GM18868 (cell line): ENCODE results near the gene ATP5ME.
"Not testable (repeated sequence)": the region's sequence is repeated elsewhere in the genome, so short reads cannot be mapped to it uniquely, and the experiment has no call there.

ENCODE experiments used
- ATAC-seq: cut with Tn5 transposase; IDR thresholded peaks from one replicate; pipeline ENCODE4 v1.9.1; 2021; ENCODE audit warnings: mild to moderate bottlenecking, moderate library complexity; ENCODE audit not compliant: unreplicated experiment

The ATP5ME gene

GRCh38 chr4:636628-637159 is 37.4 kb downstream of the ATP5ME start:
- no peak for ATAC-seq

GRCh38 chr4:635851-636627 is 38.0 kb downstream of the ATP5ME start:
- no peak for ATAC-seq

- ATAC-seq = not testable (repeated sequence)
These were observed 38.8 kb downstream of the ATP5ME start for GRCh38 chr4:635066-635835.

GRCh38 chr4:634599-634985 is 39.5 kb downstream of the ATP5ME start:
- no peak for ATAC-seq

- ATAC-seq = no peak
These were observed 40.0 kb downstream of the ATP5ME start for GRCh38 chr4:633976-634598.

DNA sequence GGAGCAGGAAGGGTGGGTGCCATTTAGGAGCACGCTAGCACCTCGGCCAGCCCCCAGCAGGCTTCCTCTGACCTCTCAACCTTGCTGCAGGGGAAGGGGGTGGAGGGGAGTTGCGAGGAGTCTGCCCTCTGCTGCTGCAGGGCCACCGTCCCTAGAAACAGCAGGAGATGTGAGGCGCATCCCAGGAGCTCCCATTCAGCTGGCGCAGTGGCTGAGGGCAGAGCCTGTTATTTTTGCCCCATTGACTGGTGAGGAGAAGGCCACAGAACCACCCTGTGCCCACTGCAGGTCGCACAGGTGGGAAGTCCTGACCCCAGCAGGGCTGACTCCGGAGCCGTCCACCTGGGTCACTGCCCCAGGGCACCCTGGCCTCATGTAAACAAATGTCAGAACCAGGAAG is 40.7 kb downstream of the ATP5ME start:
- ATAC-seq = no peak

DNA sequence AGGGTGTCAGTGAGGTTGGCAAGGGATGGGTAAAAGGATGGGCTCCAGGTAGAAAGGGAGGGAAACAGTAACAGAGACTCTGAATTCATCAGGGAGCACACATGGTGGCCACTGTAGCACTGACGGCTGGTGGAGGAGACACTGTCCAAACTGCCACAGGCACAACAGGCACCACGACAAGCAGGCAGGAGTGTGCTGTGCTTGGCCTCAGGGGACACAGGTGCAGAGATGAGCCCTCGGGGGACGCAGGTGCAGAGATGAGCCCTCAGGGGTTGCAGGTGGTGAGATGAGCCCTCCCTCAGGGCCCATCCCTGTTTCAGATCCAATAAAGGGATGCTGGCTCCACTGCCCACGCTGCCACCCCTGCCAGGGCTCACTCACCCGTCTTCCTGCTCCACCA is 41.1 kb downstream of the ATP5ME start:
- no peak for ATAC-seq

DNA sequence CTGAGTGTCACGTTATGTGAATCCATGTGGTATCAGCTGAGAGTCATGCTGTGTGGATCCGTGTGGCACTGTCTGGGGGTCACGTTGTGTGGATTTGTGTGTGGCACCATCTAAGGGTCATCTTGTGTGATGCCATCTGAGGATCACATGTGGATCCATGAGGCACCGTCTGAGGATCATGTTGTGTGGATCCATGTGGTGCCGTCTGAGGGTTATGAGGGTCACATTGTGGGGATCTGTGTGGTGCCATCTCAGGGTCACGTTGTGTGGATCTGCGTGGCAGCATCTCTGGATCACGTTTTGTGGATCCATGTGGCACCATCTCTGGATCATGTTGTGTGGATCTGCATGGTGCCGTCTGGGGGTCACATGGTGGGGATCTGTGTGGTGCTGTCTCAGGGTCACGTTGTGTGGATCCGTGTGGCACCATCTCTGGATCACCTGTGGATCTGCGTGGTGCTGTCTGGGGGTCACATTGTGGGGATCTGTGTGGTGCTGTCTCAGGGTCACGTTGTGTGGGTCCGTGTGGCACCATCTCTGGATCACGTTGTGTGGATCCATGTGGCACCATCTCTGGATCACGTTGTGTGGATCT is 41.8 kb downstream of the ATP5ME start:
- ATAC-seq = no peak

- ATAC-seq = no peak
These were observed 43.4 kb downstream of the ATP5ME start for GRCh38 chr4:630656-631055.

- no peak for ATAC-seq
These were observed 44.0 kb downstream of the ATP5ME start for GRCh38 chr4:629915-630641.

- ATAC-seq = no peak
These were observed 44.5 kb downstream of the ATP5ME start for GRCh38 chr4:629636-629914.

GRCh38 chr4:628821-629635 is 45.0 kb downstream of the ATP5ME start:
- no peak for ATAC-seq

DNA sequence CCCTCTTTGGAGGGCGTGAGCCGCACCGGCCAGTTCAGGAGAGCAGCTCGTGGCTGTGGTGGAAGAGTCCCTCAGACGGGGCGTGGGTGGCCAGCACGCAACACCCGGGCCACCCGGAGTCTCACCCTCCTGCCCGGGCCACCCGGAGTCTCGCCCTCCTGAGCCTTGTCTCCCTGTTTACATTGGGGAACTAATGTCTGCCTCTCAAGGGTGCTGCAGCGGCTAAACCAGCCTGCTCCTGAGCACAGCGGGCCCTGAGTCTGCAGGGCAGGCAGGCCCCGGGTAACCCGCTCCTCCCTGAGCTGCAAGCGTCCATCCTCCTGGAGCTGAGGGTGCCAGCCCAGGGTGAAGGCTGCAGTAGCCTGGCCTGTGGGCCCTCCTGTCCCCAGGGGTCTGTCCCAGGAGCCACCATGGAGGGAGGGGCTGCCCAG is 45.8 kb downstream of the ATP5ME start:
- no peak for ATAC-seq

DNA sequence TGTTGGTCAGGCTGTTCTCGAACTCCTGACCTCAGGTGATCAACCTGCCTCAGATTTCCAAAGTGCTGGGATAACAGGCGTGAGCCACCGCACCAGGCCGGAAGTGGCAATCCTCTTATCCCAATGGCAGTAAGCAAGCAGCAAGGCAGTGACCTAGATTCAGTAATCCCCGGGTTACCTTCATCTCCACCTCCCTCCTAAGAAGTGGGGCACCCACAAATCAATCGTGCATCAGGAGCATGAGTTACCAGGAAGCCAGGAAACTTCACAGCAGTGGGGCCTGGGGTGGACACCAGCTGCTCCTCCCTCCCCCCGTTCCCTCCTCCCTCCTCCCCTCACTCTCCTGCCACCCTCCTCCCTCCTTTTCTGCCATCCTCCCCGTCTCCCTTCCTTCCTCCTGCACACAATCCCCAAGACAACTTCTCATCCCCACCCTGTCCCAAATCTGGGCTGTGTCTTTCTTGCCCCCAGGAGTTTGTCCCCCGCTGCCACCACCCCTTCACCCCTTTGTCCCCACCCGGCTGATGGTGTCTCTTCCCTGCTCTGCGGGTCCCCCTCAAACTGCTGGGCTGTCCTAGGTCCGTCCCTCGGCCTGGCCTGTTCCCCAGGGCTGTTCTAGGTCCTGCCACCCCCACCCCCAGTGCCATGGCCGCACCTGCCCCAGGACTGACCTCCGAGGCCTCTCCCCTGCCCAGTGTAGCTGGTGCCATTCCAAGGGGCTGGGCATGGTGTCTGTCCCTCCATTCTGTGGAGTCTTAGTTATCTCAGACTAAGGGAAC is 46.5 kb downstream of the ATP5ME start:
- no peak for ATAC-seq

- no peak for ATAC-seq
These were observed 47.6 kb downstream of the ATP5ME start for GRCh38 chr4:626201-627091.

DNA sequence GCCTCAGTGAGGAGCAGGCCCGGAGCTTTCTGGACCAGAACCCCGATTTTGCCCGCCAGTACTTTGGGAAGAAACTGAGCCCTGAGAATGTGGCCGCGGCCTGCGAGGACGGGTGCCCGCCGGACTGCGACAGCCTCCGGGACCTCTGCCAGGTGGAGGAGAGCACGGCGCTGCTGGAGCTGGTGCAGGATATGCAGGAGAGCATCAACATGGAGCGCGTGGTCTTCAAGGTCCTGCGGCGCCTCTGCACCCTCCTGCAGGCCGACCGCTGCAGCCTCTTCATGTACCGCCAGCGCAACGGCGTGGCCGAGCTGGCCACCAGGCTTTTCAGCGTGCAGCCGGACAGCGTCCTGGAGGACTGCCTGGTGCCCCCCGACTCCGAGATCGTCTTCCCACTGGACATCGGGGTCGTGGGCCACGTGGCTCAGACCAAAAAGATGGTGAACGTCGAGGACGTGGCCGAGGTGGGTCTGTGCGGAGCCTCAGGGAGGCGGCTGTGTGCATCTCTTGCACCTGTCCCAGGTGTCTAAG is 48.4 kb downstream of the ATP5ME start:
- ATAC-seq = no peak

GRCh38 chr4:624705-625590 is 49.1 kb downstream of the ATP5ME start, which contains the start of gene PDE6B:
Gene PDE6B, plus strand, starts transcription at chr4:625573. Its CDS starts 54 bp downstream, at chr4:625627.
- ATAC-seq = no peak
